ENCODE data around the gene TIMP4. TPM values are rescaled to one million over a fixed set of nuclear protein-coding genes. Genes with fewer than 3 reads are reported as not detected.

Gene TIMP4
- total RNA-seq, 4 donors from 2014 or later = 1.1 to 7.9 (median 5.1) TPM

GRCh38 chr3:12135029-12135657, 23.6 kb downstream of the TIMP4 start:
- H3K9me3 ChIP-seq = no peaks in the 10 kb centered on the region
- no peak overlapping the region for H3K27ac ChIP-seq
- peaks cover 5% of the 10 kb centered on the region for H3K27me3 ChIP-seq
- 0% methylated on average over 3 of the region's 3 CpGs; no CpG with 5 or more reads in 1 of the 2 donors for WGBS, 2 donors (ENCODE audit: low coverage in 1 of 2)
- peak; percentile 77 for DNase-seq
- in situ Hi-C loops (cut with MboI; ENCODE audit: low pct_ligation_motif_present in 1 of 4, low pct_unique_long_range_greater_than_20kb in 1 of 4, low sequenced_read_pairs in 3 of 4) (loop anchor here in 3 of 4 donors (5.0 to 25.0 kb wide), 4 partner anchors 342 to 577 kb away; partner anchors contain the start of gene TSEN2 (in 2 of the 3)), intact Hi-C loops (cut with DNase I; ENCODE audit: low total_unique reads) (loop anchor here (5.0 kb wide), 1 partner anchor 42 kb away; no protein-coding TSS in a partner anchor)
- no peaks in the 10 kb centered on the region for H3K36me3 ChIP-seq
- TF ChIP-seq POLR2A (IDR thresholded peaks at IDR 0.05) (no peak), POLR2AphosphoS5 (IDR thresholded peaks at IDR 0.05) (no peak), CTCF (IDR thresholded peaks at IDR 0.05) (peak; percentile 83 to 90 (median 87)), EP300 (IDR thresholded peaks at IDR 0.05; ENCODE audit: low read depth) (no peak)
- H3K4me1 ChIP-seq = peaks cover 0 to 19% (median 8%) of the 10 kb centered on the region in 4 donors
- no peak overlapping the region for H3K4me3 ChIP-seq

- Histone ChIP-seq H3K27me3 (peaks cover 5% of the 10 kb centered on the region), H3K4me1 (peaks cover 0 to 5% (median 2%) of the 10 kb centered on the region in 4 donors), H3K36me3 (no peaks in the 10 kb centered on the region), H3K4me3 (no peak overlapping the region), H3K9me3 (no peaks in the 10 kb centered on the region), H3K27ac (no peak overlapping the region)
- in situ Hi-C loops (cut with MboI; ENCODE audit: low pct_ligation_motif_present in 1 of 4, low pct_unique_long_range_greater_than_20kb in 1 of 4, low sequenced_read_pairs in 3 of 4) (loop anchor here in 2 of 4 donors (25.0 kb wide), 2 partner anchors 354 to 579 kb away; partner anchors contain the start of gene TSEN2 (in 1 of the 2)), intact Hi-C loops (cut with DNase I; ENCODE audit: low total_unique reads) (loop anchor here (5.0 kb wide), 1 partner anchor 344 kb away; no protein-coding TSS in a partner anchor)
- DNase-seq = no peak
- TF ChIP-seq POLR2AphosphoS5 (IDR thresholded peaks at IDR 0.05) (no peak), CTCF (IDR thresholded peaks at IDR 0.05) (no peak), EP300 (IDR thresholded peaks at IDR 0.05; ENCODE audit: low read depth) (no peak), POLR2A (IDR thresholded peaks at IDR 0.05) (no peak)
- WGBS, 2 donors (ENCODE audit: low coverage in 1 of 2) = 50 to 75% methylated on average over 1 of the region's 1 CpG
These were observed 25.8 kb downstream of the TIMP4 start for GRCh38 chr3:12132881-12133280.

DNA sequence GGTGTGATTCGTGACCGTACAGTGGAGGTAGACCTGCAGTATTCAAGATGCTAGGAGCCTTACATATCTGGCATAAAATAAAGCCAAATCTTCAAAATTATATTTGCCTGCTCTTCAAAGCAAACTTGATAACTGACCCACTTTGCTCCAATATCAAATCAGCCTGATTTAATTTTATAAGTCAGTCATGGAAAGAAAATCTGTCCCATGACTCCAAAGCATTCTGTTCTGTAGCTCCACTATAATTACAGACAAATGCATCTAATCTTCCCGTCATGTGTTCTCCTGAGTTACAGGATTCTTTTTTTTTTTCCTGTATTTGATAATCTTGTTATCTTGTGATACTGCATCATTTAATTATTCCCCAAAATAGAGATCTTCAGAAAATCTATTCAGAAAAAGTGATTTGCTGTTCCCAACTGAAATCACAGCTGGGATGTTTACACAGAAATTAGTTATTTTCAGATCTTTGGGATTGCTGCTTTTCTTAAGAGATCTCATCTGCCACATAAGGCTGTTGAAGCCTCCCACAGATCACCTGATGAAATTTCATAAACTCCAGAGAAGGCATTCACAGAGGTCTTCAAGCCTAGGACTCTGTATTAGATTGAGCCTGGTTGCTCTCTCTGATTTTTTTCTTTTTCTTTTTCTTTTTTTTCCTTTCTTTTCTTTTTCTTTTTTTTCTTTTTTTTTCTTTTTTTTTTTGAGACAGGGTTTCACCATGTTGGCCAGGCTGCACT, 27.2 kb downstream of the TIMP4 start:
- H3K4me1 ChIP-seq = peaks cover 0 to 4% (median 2%) of the 10 kb centered on the region in 4 donors
- no peaks in the 10 kb centered on the region for H3K36me3 ChIP-seq
- no peak for TF ChIP-seq CTCF (IDR thresholded peaks at IDR 0.05)
- no peak for TF ChIP-seq POLR2AphosphoS5 (IDR thresholded peaks at IDR 0.05)
- TF ChIP-seq POLR2A (IDR thresholded peaks at IDR 0.05) = no peak
- TF ChIP-seq EP300 (IDR thresholded peaks at IDR 0.05; ENCODE audit: low read depth) = no peak
- no peak for DNase-seq
- intact Hi-C loops (cut with DNase I; ENCODE audit: low total_unique reads) = loop anchor here (5.0 kb wide), 1 partner anchor 346 kb away; no protein-coding TSS in a partner anchor
- in situ Hi-C loops (cut with MboI; ENCODE audit: low pct_ligation_motif_present in 1 of 4, low pct_unique_long_range_greater_than_20kb in 1 of 4, low sequenced_read_pairs in 3 of 4) = loop anchor here in 2 of 4 donors (25.0 kb wide), 2 partner anchors 356 to 581 kb away; partner anchors contain the start of gene TSEN2 (in 1 of the 2)
- 82 to 85% methylated on average over 3 of the region's 3 CpGs for WGBS, 2 donors (ENCODE audit: low coverage in 1 of 2)
- H3K27me3 ChIP-seq = peaks cover 5% of the 10 kb centered on the region
- no peak overlapping the region for H3K27ac ChIP-seq
- H3K4me3 ChIP-seq = no peak overlapping the region
- no peaks in the 10 kb centered on the region for H3K9me3 ChIP-seq

- in situ Hi-C loops (cut with MboI; ENCODE audit: low pct_ligation_motif_present in 1 of 4, low pct_unique_long_range_greater_than_20kb in 1 of 4, low sequenced_read_pairs in 3 of 4) = loop anchor here in 3 of 4 donors (10.0 to 25.0 kb wide), 3 partner anchors 347 to 585 kb away; partner anchors contain the start of gene TSEN2 (in 1 of the 3)
- DNase-seq = no peak
- Histone ChIP-seq H3K9me3 (no peaks in the 10 kb centered on the region), H3K4me1 (no peaks in the 10 kb centered on the region), H3K27ac (no peak overlapping the region), H3K4me3 (no peak overlapping the region), H3K36me3 (no peaks in the 10 kb centered on the region), H3K27me3 (peaks cover 9% of the 10 kb centered on the region)
- intact Hi-C loops (cut with DNase I; ENCODE audit: low total_unique reads) = no loop called here
- WGBS, 2 donors (ENCODE audit: low coverage in 1 of 2) = 100% methylated on average over 1 of the region's 1 CpG; no CpG with 5 or more reads in 1 of the 2 donors
- TF ChIP-seq CTCF (IDR thresholded peaks at IDR 0.05) (no peak), POLR2AphosphoS5 (IDR thresholded peaks at IDR 0.05) (no peak), EP300 (IDR thresholded peaks at IDR 0.05; ENCODE audit: low read depth) (no peak), POLR2A (IDR thresholded peaks at IDR 0.05) (no peak)
These were observed 31.3 kb downstream of the TIMP4 start for GRCh38 chr3:12127391-12127790.

All from transverse colon (tissue), 4 donors.